A549 (cell line): ENCODE results near the gene GRIK4. TPM values are rescaled to one million over a fixed set of nuclear protein-coding genes. Genes with fewer than 3 reads are reported as not detected.

Experiments used
- ATAC-seq, 2 experiments: fragments of 200-7000 bp in 1 of 2; fragments of >200 bp in 1 of 2; cut with Nextera tagmentation in 1 of 2; cut with Tn5 transposase in 1 of 2; 3 replicates each; pipeline versions ENCODE4 v1.8.0 to v1.9.1; 2018 to 2020; ENCODE audit warnings: mild to moderate bottlenecking in 1 of 2, moderate library complexity in 1 of 2
- CTCF ChIA-PET: fragments of 300-600 bp; sonication (Branson Sonifier 250); formaldehyde crosslinking; extraction: SDS; loops from one replicate; lab custom pipeline; 2021; ENCODE audit warnings: antibody characterized with exemption, inconsistent platforms; lab: Yijun Ruan, JAX
- POLR2A ChIA-PET: fragments of 350-600 bp; formaldehyde crosslinking; extraction: SDS; loops from one replicate; lab custom pipeline; 2021; ENCODE audit warnings: antibody characterized with exemption, inconsistent platforms; lab: Yijun Ruan, JAX
- DNase-seq, 2 experiments: peaks; one replicate each; pipeline versions ENCODE4 v3.0.0 to v3.0.0-alpha.2; 2011 to 2016; ENCODE audit warnings: low read depth in 1 of 2, low spot score in 1 of 2
- FAIRE-seq: peaks from 2 replicates; lab custom pipeline; 2011; peaks lifted over from hg19 to GRCh38; lab: Jason Lieb, UNC
- H3K27ac ChIP-seq, 2 experiments: fragments of >200 bp; sonication (Bioruptor Twin); formaldehyde crosslinking; 3 replicates each; pipeline ENCODE4 v1.5.1; 2016 to 2017
- H3K4me1 ChIP-seq: fragments of >200 bp; sonication (Bioruptor Twin); formaldehyde crosslinking; 3 replicates; pipeline ENCODE4 v1.6.1; 2016
- H3K4me2 ChIP-seq: fragments of >200 bp; sonication (Bioruptor Twin); formaldehyde crosslinking; 3 replicates; pipeline ENCODE4 v1.6.1; 2016
- H3K4me3 ChIP-seq: fragments of >200 bp; sonication (Bioruptor Twin); formaldehyde crosslinking; 3 replicates; pipeline ENCODE4 v1.5.1; 2016
- H3K9me3 ChIP-seq: fragments of >200 bp; sonication (Bioruptor Twin); formaldehyde crosslinking; 3 replicates; pipeline ENCODE4 v1.6.1; 2016
- CBX2 ChIP-seq: fragments of 200-600 bp; sonication (generic); IDR thresholded peaks from 2 replicates; pipeline ENCODE4 v1.6.1; 2016; ENCODE audit warnings: low read depth, mild to moderate bottlenecking, borderline replicate concordance
- CBX8 ChIP-seq: fragments of 200-600 bp; sonication (generic); IDR thresholded peaks from 2 replicates; pipeline ENCODE4 v1.6.1; 2016
- CHD2 ChIP-seq: fragments of 150-350 bp; IDR thresholded peaks from 2 replicates; pipeline ENCODE4 v1.6.1; 2014; ENCODE audit warnings: low read length; ENCODE audit not compliant: partially characterized antibody
- E2F6 ChIP-seq: IDR thresholded peaks from 2 replicates; pipeline ENCODE4 v1.6.1; 2012; ENCODE audit warnings: low read depth, borderline replicate concordance
- EHF ChIP-seq: fragments of 250-450 bp; sonication (Bioruptor Pico); IDR thresholded peaks from 2 replicates; pipeline ENCODE4 v1.5.0; 2020; ENCODE audit warnings: mild to moderate bottlenecking
- EHMT2 ChIP-seq: fragments of 200-600 bp; sonication (generic); IDR thresholded peaks from 2 replicates; pipeline ENCODE4 v1.6.1; 2016; ENCODE audit warnings: antibody characterized with exemption, low read depth, mild to moderate bottlenecking, moderate library complexity
- FOSB ChIP-seq: fragments of 250-450 bp; sonication (Bioruptor Pico); IDR thresholded peaks from 2 replicates; pipeline ENCODE4 v1.5.0; 2020; ENCODE audit warnings: mild to moderate bottlenecking, moderate library complexity
- FOSL2 ChIP-seq, 2 experiments: fragments of 450-650 bp in 1 of 2; fragments of >200 bp in 1 of 2; sonication (Bioruptor Twin) in 1 of 2; formaldehyde crosslinking; IDR thresholded peaks; 2 replicates each; pipeline versions ENCODE4 v1.5.0 to v1.6.1; 2016 to 2020; ENCODE audit warnings: mild to moderate bottlenecking in 1 of 2, moderate library complexity in 1 of 2
- FOXS1 ChIP-seq: fragments of 250-450 bp; sonication (Bioruptor Pico); IDR thresholded peaks from 2 replicates; pipeline ENCODE4 v1.5.0; 2020; ENCODE audit warnings: mild to moderate bottlenecking, moderate library complexity
- HOXB13 ChIP-seq: fragments of 250-450 bp; sonication (Bioruptor Pico); IDR thresholded peaks from 2 replicates; pipeline ENCODE4 v1.5.0; 2020; ENCODE audit warnings: low read depth, mild to moderate bottlenecking, moderate library complexity
- HOXB5 ChIP-seq: fragments of 250-450 bp; sonication (Bioruptor Pico); IDR thresholded peaks from 2 replicates; pipeline ENCODE4 v1.5.0; 2020; ENCODE audit warnings: mild to moderate bottlenecking, moderate library complexity
- JUN ChIP-seq, 2 experiments: fragments of >200 bp; sonication (Bioruptor Twin); formaldehyde crosslinking; IDR thresholded peaks; 2 replicates in 1 of 2; 3 replicates in 1 of 2; pipeline ENCODE4 v1.6.1; 2016 to 2017
- JUNB ChIP-seq: fragments of >200 bp; sonication (Bioruptor Twin); formaldehyde crosslinking; IDR thresholded peaks from 2 replicates; pipeline ENCODE4 v1.6.1; 2016
- KDM1A ChIP-seq: fragments of 200-600 bp; sonication (generic); IDR thresholded peaks from 2 replicates; pipeline ENCODE4 v1.6.1; 2016; ENCODE audit warnings: low read depth, mild to moderate bottlenecking
- MYC ChIP-seq: IDR thresholded peaks from 2 replicates; pipeline ENCODE4 v1.6.1; 2012; ENCODE audit warnings: mild to moderate bottlenecking, inconsistent platforms, low read length, improper control_type of control experiment, borderline replicate concordance
- NFE2L2 ChIP-seq: fragments of 150-350 bp; conservative IDR thresholded peaks from 2 replicates; pipeline ENCODE4 v1.6.1; 2014; ENCODE audit warnings: low read length
- NR3C1 ChIP-seq: fragments of >200 bp; sonication (Bioruptor Twin); formaldehyde crosslinking; IDR thresholded peaks from 3 replicates; pipeline ENCODE4 v1.6.1; 2017
- PBX3 ChIP-seq: IDR thresholded peaks from 2 replicates; pipeline ENCODE4 v1.6.1; 2012
- PHF8 ChIP-seq: fragments of 200-600 bp; sonication (generic); IDR thresholded peaks from 2 replicates; pipeline ENCODE4 v1.6.1; 2016; ENCODE audit warnings: low read depth, mild to moderate bottlenecking, antibody characterized with exemption, moderate library complexity, borderline replicate concordance
- RAD21 ChIP-seq, 2 experiments: fragments of >200 bp in 1 of 2; sonication (Bioruptor Twin) in 1 of 2; formaldehyde crosslinking in 1 of 2; IDR thresholded peaks in 1 of 2; conservative IDR thresholded peaks in 1 of 2; 2 replicates in 1 of 2; 3 replicates in 1 of 2; pipeline ENCODE4 v1.6.1; 2012 to 2018; ENCODE audit warnings: inconsistent platforms in 1 of 2
- RARB ChIP-seq: fragments of 250-450 bp; sonication (Bioruptor Pico); IDR thresholded peaks from 2 replicates; pipeline ENCODE4 v1.8.0; 2021; ENCODE audit warnings: mild to moderate bottlenecking, moderate library complexity
- RNF2 ChIP-seq: fragments of 200-600 bp; sonication (generic); IDR thresholded peaks from 2 replicates; pipeline ENCODE4 v1.6.1; 2016; ENCODE audit warnings: low read depth, mild to moderate bottlenecking, antibody characterized with exemption, moderate library complexity, borderline replicate concordance
- TP53 ChIP-seq: fragments of 250-450 bp; sonication (Bioruptor Pico); IDR thresholded peaks from 2 replicates; pipeline ENCODE4 v1.5.0; 2021; ENCODE audit warnings: mild to moderate bottlenecking, moderate library complexity
- ZFP36 ChIP-seq: fragments of 450-650 bp; IDR thresholded peaks from 2 replicates; pipeline ENCODE4 v1.6.1; 2014; ENCODE audit warnings: borderline replicate concordance; ENCODE audit not compliant: partially characterized antibody
- ZNF302 ChIP-seq: fragments of 250-450 bp; sonication (Bioruptor Pico); IDR thresholded peaks from 2 replicates; pipeline ENCODE4 v1.9.0; 2021; ENCODE audit warnings: inconsistent platforms, mild to moderate bottlenecking, moderate library complexity
- WGBS: methylation state at CpG from one replicate; pipeline ENCODE4 v1.1.6; 2017; ENCODE audit errors: missing lambda C conversion rate; 5-methylcytosine and 5-hydroxymethylcytosine counted together
- polyA plus RNA-seq, 4 experiments: library from polyadenylated mRNA; depleted of rRNA in 3 of 4; stranded (reverse); fragments of >200 nt; fragmentation: RNase III in 1 of 4; extraction: RNeasy Plus Mini Kit Qiagen cat#74134 plus additional on column Dnase treatment in 1 of 4; gene quantifications; 2 replicates in 3 of 4; 3 replicates in 1 of 4; pipeline ENCODE4 v1.2.3, GENCODE V29; 2011 to 2017
- TF ChIP-seq, protein P1 (sequence below): fragments of 450-650 bp; IDR thresholded peaks from 2 replicates; pipeline ENCODE4 v1.6.1; 2014; ENCODE audit warnings: antibody characterized with exemption
- TF ChIP-seq, protein P2 (sequence below): fragments of >200 bp; sonication (Bioruptor Twin); formaldehyde crosslinking; IDR thresholded peaks from 3 replicates; pipeline ENCODE4 v1.5.1; 2016

GRIK4 gene
- polyA plus RNA-seq, 2 of the 4 experiments (the other 2 are of a cell fraction), result 0.01 TPM; not detected in 1

DNA sequence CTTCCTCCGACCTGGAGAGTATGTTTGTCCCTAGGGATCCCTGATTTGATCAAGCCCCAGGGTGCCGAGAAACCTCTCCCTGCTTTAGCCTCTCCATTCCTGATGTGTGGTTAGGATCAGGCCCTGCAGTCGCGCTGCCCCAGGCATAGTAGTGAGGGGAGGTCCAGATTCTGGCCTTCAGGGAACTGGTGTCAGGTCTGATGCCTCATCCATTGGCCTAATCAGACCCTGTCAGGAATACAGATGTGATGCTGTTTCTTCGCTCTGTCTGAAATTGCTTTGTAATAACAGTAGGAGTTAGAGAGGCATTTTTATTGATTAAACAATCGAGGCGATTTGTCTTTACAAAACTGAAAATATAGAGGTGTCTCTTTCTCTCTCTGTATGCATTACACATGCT lies 75.2 kb downstream of the GRIK4 start:
- DNase-seq, result no peak
- CTCF ChIA-PET, result no interaction called here
- no peak for ATAC-seq
- POLR2A ChIA-PET, result no interaction called here
- FAIRE-seq, result no peak
- Histone ChIP-seq H3K9me3 (peaks cover 6% of the 10 kb centered on the region; the same call in 1 of the 3 replicates), H3K27ac (no peak overlapping the region), H3K4me2 (no peak overlapping the region), H3K4me3 (no peak overlapping the region), H3K4me1 (no peaks in the 10 kb centered on the region)
- no peak for TF ChIP-seq RARB (CRISPR knock-in tag)
- no peak for TF ChIP-seq RAD21 (conservative IDR thresholded peaks at IDR 0.05 in 1 of 2, IDR thresholded peaks at IDR 0.05 in 1 of 2)
- WGBS, result 42% methylated on average over 6 of the region's 7 CpGs

GRCh38 chr11:120587299-120587698 lies 75.8 kb downstream of the GRIK4 start:
- no peak overlapping the region for H3K27ac ChIP-seq
- ATAC-seq, result no peak
- DNase-seq, result no peak
- ChIA-PET POLR2A (no interaction called here), CTCF (no interaction called here)
- FAIRE-seq, result no peak
- H3K4me1 ChIP-seq, result no peaks in the 10 kb centered on the region
- H3K4me2 ChIP-seq, result no peak overlapping the region
- peaks cover 6% of the 10 kb centered on the region; the same call in 1 of the 3 replicates for H3K9me3 ChIP-seq
- H3K4me3 ChIP-seq, result no peak overlapping the region
- TF ChIP-seq NFE2L2 (no peak), RAD21 (conservative IDR thresholded peaks at IDR 0.05 in 1 of 2, IDR thresholded peaks at IDR 0.05 in 1 of 2) (no peak), CBX2 (no peak), CHD2 (no peak), E2F6 (no peak), RNF2 (no peak), ZNF302 (CRISPR knock-in tag) (no peak), HOXB13 (CRISPR knock-in tag) (no peak), FOXS1 (CRISPR knock-in tag) (no peak), FOSL2 (IDR thresholded peaks at IDR 0.05) (no peak), FOSL2 (CRISPR knock-in tag; IDR thresholded peaks at IDR 0.05) (no peak), NR3C1 (no peak)
- TF ChIP-seq, protein P1, sequence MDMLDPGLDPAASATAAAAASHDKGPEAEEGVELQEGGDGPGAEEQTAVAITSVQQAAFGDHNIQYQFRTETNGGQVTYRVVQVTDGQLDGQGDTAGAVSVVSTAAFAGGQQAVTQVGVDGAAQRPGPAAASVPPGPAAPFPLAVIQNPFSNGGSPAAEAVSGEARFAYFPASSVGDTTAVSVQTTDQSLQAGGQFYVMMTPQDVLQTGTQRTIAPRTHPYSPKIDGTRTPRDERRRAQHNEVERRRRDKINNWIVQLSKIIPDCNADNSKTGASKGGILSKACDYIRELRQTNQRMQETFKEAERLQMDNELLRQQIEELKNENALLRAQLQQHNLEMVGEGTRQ, result no peak
- 49% methylated on average over 4 of the region's 4 CpGs for WGBS

DNA sequence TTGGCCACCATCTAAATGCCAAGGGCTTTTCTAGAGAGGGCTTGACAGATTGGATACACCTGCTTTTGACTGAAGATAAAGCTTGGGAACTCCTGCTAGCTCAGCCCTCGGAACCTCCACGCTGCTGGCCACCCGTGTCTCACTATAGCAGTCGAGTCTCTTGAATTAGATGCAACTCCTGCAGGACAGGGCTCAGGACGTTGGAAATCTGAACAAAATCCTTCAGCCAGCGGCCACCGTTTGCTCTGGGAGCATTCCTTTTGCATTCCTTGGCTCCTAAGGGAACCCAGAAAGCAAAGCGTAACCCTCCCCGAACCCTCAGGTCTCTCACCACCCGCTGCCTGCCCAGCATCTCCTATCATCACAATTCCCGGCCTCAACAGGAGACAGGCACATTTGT lies 77.8 kb downstream of the GRIK4 start:
- Histone ChIP-seq H3K4me3 (no peak overlapping the region), H3K9me3 (no peaks in the 10 kb centered on the region; the same call in 2 of the 3 replicates), H3K4me2 (no peak overlapping the region), H3K4me1 (no peaks in the 10 kb centered on the region), H3K27ac (no peak overlapping the region)
- ATAC-seq (no peak), FAIRE-seq (no peak), DNase-seq (no peak)
- 76% methylated on average over 11 of the region's 11 CpGs for WGBS
- CTCF ChIA-PET, result no interaction called here
- TF ChIP-seq KDM1A (no peak), EHF (CRISPR knock-in tag) (no peak), PBX3 (no peak), JUN (IDR thresholded peaks at IDR 0.05) (no peak), JUNB (no peak), HOXB5 (CRISPR knock-in tag) (no peak), FOSL2 (IDR thresholded peaks at IDR 0.05) (no peak), FOSL2 (CRISPR knock-in tag; IDR thresholded peaks at IDR 0.05) (no peak), ZFP36 (no peak), CBX8 (no peak), HOXB13 (CRISPR knock-in tag) (no peak), MYC (no peak), PHF8 (no peak), TP53 (CRISPR knock-in tag) (no peak), EHMT2 (no peak), FOSB (no peak), NR3C1 (no peak)
- TF ChIP-seq, protein P2, sequence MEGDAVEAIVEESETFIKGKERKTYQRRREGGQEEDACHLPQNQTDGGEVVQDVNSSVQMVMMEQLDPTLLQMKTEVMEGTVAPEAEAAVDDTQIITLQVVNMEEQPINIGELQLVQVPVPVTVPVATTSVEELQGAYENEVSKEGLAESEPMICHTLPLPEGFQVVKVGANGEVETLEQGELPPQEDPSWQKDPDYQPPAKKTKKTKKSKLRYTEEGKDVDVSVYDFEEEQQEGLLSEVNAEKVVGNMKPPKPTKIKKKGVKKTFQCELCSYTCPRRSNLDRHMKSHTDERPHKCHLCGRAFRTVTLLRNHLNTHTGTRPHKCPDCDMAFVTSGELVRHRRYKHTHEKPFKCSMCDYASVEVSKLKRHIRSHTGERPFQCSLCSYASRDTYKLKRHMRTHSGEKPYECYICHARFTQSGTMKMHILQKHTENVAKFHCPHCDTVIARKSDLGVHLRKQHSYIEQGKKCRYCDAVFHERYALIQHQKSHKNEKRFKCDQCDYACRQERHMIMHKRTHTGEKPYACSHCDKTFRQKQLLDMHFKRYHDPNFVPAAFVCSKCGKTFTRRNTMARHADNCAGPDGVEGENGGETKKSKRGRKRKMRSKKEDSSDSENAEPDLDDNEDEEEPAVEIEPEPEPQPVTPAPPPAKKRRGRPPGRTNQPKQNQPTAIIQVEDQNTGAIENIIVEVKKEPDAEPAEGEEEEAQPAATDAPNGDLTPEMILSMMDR, result no peak
- TF ChIP-seq, protein P1, result no peak
- TF ChIP-seq, all 56 proteins: peak for 0
- POLR2A ChIA-PET, result no interaction called here
